Neural cell (in vitro differentiated cells): ENCODE data around the gene COL4A1. TPM values are rescaled to one million over a fixed set of nuclear protein-coding genes. Genes with fewer than 3 reads are reported as not detected.

Experiments used
- H2AFZ ChIP-seq: fragments of 200-600, 300-800 bp; sonication (generic), shearing (Covaris generic); 2 replicates; pipeline ENCODE4 v1.6.0; 2014; ENCODE audit warnings: low read depth, mild to moderate bottlenecking, antibody characterized with exemption, low read length, moderate library complexity
- H3F3A ChIP-seq: fragments of 200-600 bp; shearing (Covaris generic); 2 replicates; pipeline ENCODE4 v1.6.1; 2016; ENCODE audit warnings: mild to moderate bottlenecking, moderate library complexity, mixed read lengths, antibody characterized with exemption, low read length; ENCODE audit not compliant: insufficient read depth, poor library complexity, severe bottlenecking
- H3K27ac ChIP-seq: fragments of 200-600, 300-800 bp; sonication (generic), shearing (Covaris generic); 2 replicates; pipeline ENCODE4 v1.5.1; 2014; ENCODE audit warnings: mild to moderate bottlenecking, low read length, moderate library complexity
- H3K27me3 ChIP-seq: fragments of 300-800, 200-600 bp; sonication (generic), shearing (Covaris generic); 2 replicates; pipeline ENCODE4 v1.6.0; 2014; ENCODE audit warnings: mild to moderate bottlenecking, low read depth, low read length, moderate library complexity; ENCODE audit not compliant: insufficient read depth
- H3K36me3 ChIP-seq: fragments of 300-800, 200-600 bp; sonication (generic), shearing (Covaris generic); 2 replicates; pipeline ENCODE4 v1.5.1; 2014; ENCODE audit warnings: mild to moderate bottlenecking, antibody characterized with exemption, low read length, moderate library complexity; ENCODE audit not compliant: insufficient read depth
- H3K4me2 ChIP-seq: fragments of 300-800, 200-600 bp; sonication (generic), shearing (Covaris generic); 2 replicates; pipeline ENCODE4 v1.6.0; 2014; ENCODE audit warnings: mild to moderate bottlenecking, low read length
- H3K4me3 ChIP-seq: fragments of 300-800, 200-600 bp; sonication (generic), shearing (Covaris generic); 2 replicates; pipeline ENCODE4 v1.5.1; 2014; ENCODE audit warnings: mild to moderate bottlenecking, low read length, moderate library complexity
- H3K79me2 ChIP-seq: fragments of 200-600 bp; shearing (Covaris generic); replicated peaks from 2 replicates; pipeline ENCODE4 v1.6.0; 2014; ENCODE audit warnings: mild to moderate bottlenecking, low read length, moderate library complexity; ENCODE audit not compliant: insufficient read depth
- H3K9ac ChIP-seq: fragments of 300-800, 200-600 bp; sonication (generic), shearing (Covaris generic); 2 replicates; pipeline ENCODE4 v1.6.1; 2016; ENCODE audit warnings: mild to moderate bottlenecking, low read length, mixed read lengths
- H3K9me2 ChIP-seq: fragments of 200-600 bp; shearing (Covaris generic); 2 replicates; pipeline ENCODE4 v1.6.1; 2016; ENCODE audit warnings: mild to moderate bottlenecking, low read length, mixed read lengths; ENCODE audit not compliant: insufficient read depth
- H3K9me3 ChIP-seq: fragments of 200-600, 300-800 bp; sonication (generic), shearing (Covaris generic); 2 replicates; pipeline ENCODE4 v1.6.1; 2016; ENCODE audit warnings: mild to moderate bottlenecking, mixed run types, low read length, moderate library complexity, mixed read lengths
- H4K20me1 ChIP-seq: fragments of 200-600 bp; shearing (Covaris generic); 2 replicates; pipeline ENCODE4 v1.6.1; 2016; ENCODE audit warnings: mild to moderate bottlenecking, mixed run types; ENCODE audit not compliant: insufficient read depth
- CTCF ChIP-seq: fragments of 450-650 bp; IDR thresholded peaks from 2 replicates; pipeline ENCODE4 v1.5.1; 2014; ENCODE audit warnings: antibody characterized with exemption, mild to moderate bottlenecking, moderate library complexity; ENCODE audit not compliant: poor library complexity, severe bottlenecking
- EP300 ChIP-seq: fragments of 450-650 bp; conservative IDR thresholded peaks from 2 replicates; pipeline ENCODE4 v1.6.1; 2014; ENCODE audit warnings: antibody characterized with exemption, mild to moderate bottlenecking, moderate library complexity; ENCODE audit not compliant: poor library complexity, severe bottlenecking
- EZH2 ChIP-seq: fragments of 200-600, 300-800 bp; shearing (Covaris generic), sonication (generic); IDR thresholded peaks from 2 replicates; pipeline ENCODE4 v1.6.1; 2014; ENCODE audit warnings: antibody characterized with exemption, low read length, borderline replicate concordance, mild to moderate bottlenecking; ENCODE audit not compliant: insufficient read depth, poor library complexity, severe bottlenecking
- MXI1 ChIP-seq: fragments of 450-650 bp; conservative IDR thresholded peaks from 2 replicates; pipeline ENCODE4 v1.6.1; 2014; ENCODE audit warnings: antibody characterized with exemption, mild to moderate bottlenecking; ENCODE audit not compliant: poor library complexity, severe bottlenecking
- POLR2AphosphoS5 ChIP-seq: IDR thresholded peaks from 2 replicates; pipeline ENCODE4 v1.6.1; 2012
- RAD21 ChIP-seq: fragments of 450-650 bp; conservative IDR thresholded peaks from 2 replicates; pipeline ENCODE4 v1.6.1; 2014; ENCODE audit warnings: antibody characterized with exemption, mild to moderate bottlenecking, moderate library complexity
- SMC3 ChIP-seq: fragments of 450-650 bp; conservative IDR thresholded peaks from 2 replicates; pipeline ENCODE4 v1.6.1; 2014; ENCODE audit warnings: antibody characterized with exemption, mild to moderate bottlenecking, moderate library complexity; ENCODE audit not compliant: poor library complexity
- TAF1 ChIP-seq: IDR thresholded peaks from 2 replicates; pipeline ENCODE4 v1.6.1; 2012; ENCODE audit warnings: low read depth
- polyA plus RNA-seq: library from polyadenylated mRNA; depleted of rRNA; stranded (reverse); fragments of >200 nt; gene quantifications from 2 replicates; pipeline ENCODE4 v1.2.3, GENCODE V29; 2014
- TF ChIP-seq, protein P1 (sequence below): IDR thresholded peaks from 2 replicates; pipeline ENCODE4 v1.6.1; 2012; ENCODE audit warnings: borderline replicate concordance

Gene COL4A1
- polyA plus RNA-seq, 1 donor from 2014 or later, result 13.1 TPM

- no peak overlapping the region for H3K4me3 ChIP-seq
- no peaks in the 10 kb centered on the region for H3K36me3 ChIP-seq
- H3K79me2 ChIP-seq, result no peaks in the 10 kb centered on the region
- TF ChIP-seq POLR2AphosphoS5 (no peak), CTCF (no peak)
- no peaks in the 10 kb centered on the region for H4K20me1 ChIP-seq
- H3K9me3 ChIP-seq, result no peaks in the 10 kb centered on the region
- H3K4me2 ChIP-seq, result no peak overlapping the region
- no peaks in the 10 kb centered on the region for H3K9me2 ChIP-seq
- H3K27me3 ChIP-seq, result no peaks in the 10 kb centered on the region
- no peak overlapping the region for H3K9ac ChIP-seq
- H2AFZ ChIP-seq, result no peak overlapping the region
- H3F3A ChIP-seq, result no peaks in the 10 kb centered on the region
- H3K27ac ChIP-seq, result no peak overlapping the region
Measured at GRCh38 chr13:110279684-110280083, 27.3 kb downstream of the COL4A1 start.

- Histone ChIP-seq H3K4me2 (no peak overlapping the region), H2AFZ (no peak overlapping the region), H3K36me3 (no peaks in the 10 kb centered on the region), H3K27me3 (no peaks in the 10 kb centered on the region), H3K4me3 (no peak overlapping the region), H3K79me2 (no peaks in the 10 kb centered on the region), H3K9me3 (no peaks in the 10 kb centered on the region), H3K27ac (no peak overlapping the region), H3F3A (no peaks in the 10 kb centered on the region), H3K9me2 (no peaks in the 10 kb centered on the region), H4K20me1 (no peaks in the 10 kb centered on the region), H3K9ac (no peak overlapping the region)
- TF ChIP-seq SMC3, result no peak
- TF ChIP-seq RAD21, result no peak
- TF ChIP-seq EZH2, result no peak
- no peak for TF ChIP-seq EP300
- TF ChIP-seq POLR2AphosphoS5, result no peak
- TF ChIP-seq, protein P1, sequence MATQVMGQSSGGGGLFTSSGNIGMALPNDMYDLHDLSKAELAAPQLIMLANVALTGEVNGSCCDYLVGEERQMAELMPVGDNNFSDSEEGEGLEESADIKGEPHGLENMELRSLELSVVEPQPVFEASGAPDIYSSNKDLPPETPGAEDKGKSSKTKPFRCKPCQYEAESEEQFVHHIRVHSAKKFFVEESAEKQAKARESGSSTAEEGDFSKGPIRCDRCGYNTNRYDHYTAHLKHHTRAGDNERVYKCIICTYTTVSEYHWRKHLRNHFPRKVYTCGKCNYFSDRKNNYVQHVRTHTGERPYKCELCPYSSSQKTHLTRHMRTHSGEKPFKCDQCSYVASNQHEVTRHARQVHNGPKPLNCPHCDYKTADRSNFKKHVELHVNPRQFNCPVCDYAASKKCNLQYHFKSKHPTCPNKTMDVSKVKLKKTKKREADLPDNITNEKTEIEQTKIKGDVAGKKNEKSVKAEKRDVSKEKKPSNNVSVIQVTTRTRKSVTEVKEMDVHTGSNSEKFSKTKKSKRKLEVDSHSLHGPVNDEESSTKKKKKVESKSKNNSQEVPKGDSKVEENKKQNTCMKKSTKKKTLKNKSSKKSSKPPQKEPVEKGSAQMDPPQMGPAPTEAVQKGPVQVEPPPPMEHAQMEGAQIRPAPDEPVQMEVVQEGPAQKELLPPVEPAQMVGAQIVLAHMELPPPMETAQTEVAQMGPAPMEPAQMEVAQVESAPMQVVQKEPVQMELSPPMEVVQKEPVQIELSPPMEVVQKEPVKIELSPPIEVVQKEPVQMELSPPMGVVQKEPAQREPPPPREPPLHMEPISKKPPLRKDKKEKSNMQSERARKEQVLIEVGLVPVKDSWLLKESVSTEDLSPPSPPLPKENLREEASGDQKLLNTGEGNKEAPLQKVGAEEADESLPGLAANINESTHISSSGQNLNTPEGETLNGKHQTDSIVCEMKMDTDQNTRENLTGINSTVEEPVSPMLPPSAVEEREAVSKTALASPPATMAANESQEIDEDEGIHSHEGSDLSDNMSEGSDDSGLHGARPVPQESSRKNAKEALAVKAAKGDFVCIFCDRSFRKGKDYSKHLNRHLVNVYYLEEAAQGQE, result no peak
- TF ChIP-seq MXI1, result no peak
- no peak for TF ChIP-seq CTCF
- TF ChIP-seq TAF1, result no peak
Measured at GRCh38 chr13:110278859-110279258, 28.1 kb downstream of the COL4A1 start.
